GM19397 (cell line): ENCODE data around the gene IMMP2L.

Experiments
- ATAC-seq: cut with Tn5 transposase; IDR thresholded peaks from one replicate; pipeline ENCODE4 v1.9.1; 2021; ENCODE audit warnings: mild to moderate bottlenecking, moderate library complexity; ENCODE audit not compliant: unreplicated experiment

IMMP2L gene

DNA sequence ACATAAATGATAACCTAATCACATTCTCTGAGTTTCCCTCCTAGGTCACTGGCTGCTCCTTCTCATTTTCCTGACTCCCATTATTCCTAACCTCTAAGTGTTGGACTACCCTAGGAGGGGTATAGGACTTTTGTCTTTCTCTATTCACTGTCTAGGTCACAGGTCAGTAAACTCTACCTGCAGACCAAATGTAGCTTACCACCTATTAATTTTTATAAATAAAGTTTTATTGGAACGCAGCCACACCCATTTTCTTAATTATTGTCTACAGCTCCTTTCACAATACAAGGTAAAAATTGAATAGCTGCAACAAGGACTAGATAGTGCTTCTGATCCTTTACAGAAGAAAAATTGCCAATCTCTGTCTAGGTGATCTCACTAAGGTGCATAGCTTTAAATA lies 156.7 kb downstream of the IMMP2L start:
- no peak for ATAC-seq

DNA sequence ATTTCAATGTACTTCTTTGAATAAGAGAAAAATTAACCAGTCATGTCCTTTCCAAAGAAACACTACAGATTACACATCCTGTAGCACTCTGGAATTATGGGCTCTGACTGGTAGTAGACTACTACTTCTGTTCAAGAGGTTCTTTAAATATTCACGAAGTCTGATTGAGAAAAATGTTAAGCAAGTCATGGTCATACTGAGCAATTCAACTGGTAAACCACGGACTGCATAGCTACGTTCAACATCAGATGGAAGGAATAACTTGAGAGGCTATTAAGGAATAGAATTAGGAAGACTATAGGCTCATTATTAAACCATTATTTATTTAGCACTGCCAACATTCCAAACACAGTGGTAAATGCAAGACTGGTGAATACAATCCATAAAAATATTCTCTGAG lies 160.8 kb downstream of the IMMP2L start:
- ATAC-seq = no peak

- ATAC-seq = no peak
These were observed 162.2 kb downstream of the IMMP2L start for GRCh38 chr7:111400088-111400487.

DNA sequence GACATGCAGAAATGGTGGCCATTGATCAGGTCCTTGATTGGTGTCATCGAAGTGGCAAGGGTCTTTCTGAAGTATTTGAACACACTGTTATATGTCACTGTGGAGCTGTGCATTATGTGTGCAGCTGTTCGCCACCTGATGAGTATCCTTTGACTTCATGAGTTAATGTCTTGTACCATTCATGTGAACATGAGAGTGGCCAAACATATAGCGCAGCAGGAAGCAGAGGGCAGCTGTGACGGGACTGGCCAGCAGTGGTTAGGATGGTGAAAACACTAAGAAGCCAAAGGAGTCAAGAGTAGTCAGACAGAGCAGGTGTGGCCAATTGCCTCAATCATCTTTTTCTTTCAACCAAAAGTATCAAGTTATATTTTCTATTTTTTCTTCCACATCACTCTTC lies 167.4 kb downstream of the IMMP2L start:
- ATAC-seq = no peak

- ATAC-seq = no peak
These were observed 169.1 kb downstream of the IMMP2L start for GRCh38 chr7:111393011-111393754.

- no peak for ATAC-seq
These were observed 170.0 kb downstream of the IMMP2L start for GRCh38 chr7:111392294-111392693.

DNA sequence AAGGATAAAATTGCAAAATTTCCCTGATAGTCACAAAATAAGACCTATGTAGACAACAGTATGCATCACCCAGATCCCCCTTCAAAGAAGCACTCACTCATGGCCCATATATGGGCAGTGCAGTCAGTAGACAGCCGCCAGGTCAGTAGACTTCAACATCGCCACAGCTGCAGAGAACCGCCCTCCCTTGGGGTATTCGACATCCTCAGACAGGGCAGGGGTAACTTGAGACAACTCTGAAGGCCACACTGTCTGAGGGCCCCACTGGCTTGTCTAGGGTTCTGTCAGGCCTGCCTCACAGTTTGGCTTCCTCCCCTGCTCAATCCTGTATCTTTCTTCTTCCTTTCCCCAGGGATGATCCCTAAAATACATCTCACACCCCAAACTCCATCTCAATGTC lies 172.3 kb downstream of the IMMP2L start:
- no peak for ATAC-seq

DNA sequence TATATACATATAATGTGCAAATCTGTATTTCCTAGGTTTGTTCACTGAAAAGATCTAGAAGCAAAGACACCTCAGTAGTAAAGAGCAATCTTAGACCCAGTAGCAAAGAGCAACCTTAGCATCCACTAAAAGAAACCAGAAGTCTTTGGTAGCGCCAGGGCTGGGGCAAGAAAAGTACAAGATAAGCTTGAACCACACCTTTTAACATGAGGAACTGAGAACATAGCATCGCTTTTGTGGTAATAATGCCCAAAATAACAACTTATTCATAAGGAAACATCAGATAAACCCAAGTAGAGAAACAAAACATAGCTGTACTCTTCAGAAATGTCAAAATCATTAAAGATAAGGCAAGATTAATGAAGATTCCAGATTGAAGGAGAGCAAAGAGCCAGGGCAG lies 173.4 kb downstream of the IMMP2L start:
- no peak for ATAC-seq

DNA sequence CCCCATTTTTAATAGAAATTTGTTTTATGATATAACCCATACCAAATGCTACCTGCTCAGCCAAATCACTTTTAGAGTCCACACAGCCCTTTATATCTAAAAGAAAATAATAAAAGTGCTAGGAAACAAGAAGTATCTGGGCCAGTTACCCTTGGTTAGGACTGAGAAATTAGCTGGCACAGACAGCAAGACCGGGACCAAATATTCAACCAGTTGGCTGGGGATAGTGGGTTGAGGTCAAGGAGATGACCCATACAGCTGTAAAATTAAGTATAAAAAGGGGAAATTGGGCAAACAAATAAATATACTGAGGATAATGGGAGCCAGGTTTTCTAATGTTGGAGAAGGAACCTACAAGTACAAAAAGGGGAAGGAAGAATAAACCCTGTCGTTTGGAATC lies 174.3 kb downstream of the IMMP2L start:
- ATAC-seq = no peak

DNA sequence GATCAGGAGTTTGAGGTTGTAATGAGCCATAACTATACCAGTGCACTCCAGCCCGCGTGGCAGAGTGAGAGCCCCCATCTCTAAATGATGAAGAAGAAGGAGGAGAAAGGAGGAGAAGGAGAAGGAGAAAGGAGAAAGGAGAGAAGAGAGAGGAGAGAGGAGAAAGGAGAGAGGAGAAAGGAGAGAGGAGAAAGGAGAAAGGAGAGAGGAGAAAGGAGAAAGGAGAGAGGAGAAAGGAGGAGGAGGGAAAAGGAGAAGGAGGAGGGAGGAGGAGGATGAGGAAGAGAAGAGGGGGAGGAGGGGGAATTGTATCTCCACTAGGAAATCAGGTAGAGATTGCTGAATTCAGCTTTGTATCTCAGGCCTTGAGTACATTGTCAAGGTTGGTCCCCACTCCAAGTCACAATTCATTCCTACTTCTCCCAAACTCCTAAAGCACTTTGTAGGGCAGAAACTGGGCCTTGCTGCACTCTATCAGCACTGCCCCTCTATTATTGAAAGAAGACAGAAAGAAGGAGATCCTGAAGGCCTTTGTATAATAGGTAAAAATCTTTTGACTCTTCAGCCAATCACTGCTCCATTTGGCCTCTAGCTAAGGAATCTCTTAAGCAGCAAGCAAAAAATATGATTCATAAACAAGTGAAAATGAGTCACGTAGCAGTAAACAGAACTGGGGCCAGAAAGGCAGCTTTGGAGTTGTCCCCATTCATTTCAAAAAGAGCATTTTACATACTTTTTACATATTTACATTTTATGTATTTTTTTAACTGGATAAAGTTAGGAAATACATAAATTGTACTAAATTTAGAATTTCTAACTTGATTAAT lies 178.0 kb downstream of the IMMP2L start:
- ATAC-seq = no peak

- ATAC-seq = no peak
These were observed 179.2 kb downstream of the IMMP2L start for GRCh38 chr7:111383133-111383532.

GRCh38 chr7:111381590-111381989 lies 180.7 kb downstream of the IMMP2L start:
- no peak for ATAC-seq

- no peak for ATAC-seq
These were observed 181.3 kb downstream of the IMMP2L start for GRCh38 chr7:111380945-111381344.

GRCh38 chr7:111374027-111374426 lies 188.3 kb downstream of the IMMP2L start:
- no peak for ATAC-seq

GRCh38 chr7:111371437-111371836 lies 190.9 kb downstream of the IMMP2L start:
- ATAC-seq = no peak

- no peak for ATAC-seq
These were observed 192.3 kb downstream of the IMMP2L start for GRCh38 chr7:111370002-111370401.

DNA sequence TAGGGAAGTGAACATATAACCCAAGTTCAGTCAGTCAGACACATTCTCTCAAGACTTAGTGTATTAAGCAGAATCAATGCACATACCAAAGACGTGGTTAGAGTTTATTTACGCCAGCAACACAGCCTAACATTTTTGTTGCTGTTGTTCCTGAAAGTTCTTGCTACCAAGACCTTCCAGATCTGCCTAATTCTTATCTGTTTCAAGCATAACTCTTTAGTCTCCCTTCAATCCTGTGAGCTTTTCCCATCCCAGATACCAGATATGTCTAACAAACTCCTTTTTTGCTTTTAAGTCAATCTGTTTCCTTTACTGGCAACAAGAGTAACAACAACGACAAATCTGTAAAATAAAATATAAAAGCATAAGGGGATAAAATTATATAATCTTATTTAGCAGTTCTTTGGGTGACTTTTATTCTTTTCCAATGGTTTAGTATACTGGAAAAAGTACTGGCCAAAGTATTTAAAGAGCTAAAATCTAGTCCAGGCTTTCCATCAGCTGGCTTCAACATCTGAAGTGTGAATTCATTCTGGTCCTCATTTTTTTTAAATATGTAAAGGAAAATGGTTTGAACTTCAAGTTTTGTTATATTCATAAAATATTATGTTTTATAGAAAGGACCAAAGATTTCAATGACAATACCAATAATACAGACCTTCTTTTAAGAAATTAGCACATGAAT lies 193.8 kb downstream of the IMMP2L start:
- ATAC-seq = no peak

- ATAC-seq = no peak
These were observed 197.9 kb downstream of the IMMP2L start for GRCh38 chr7:111364413-111364812.

- ATAC-seq = no peak
These were observed 199.2 kb downstream of the IMMP2L start for GRCh38 chr7:111363099-111363498.

DNA sequence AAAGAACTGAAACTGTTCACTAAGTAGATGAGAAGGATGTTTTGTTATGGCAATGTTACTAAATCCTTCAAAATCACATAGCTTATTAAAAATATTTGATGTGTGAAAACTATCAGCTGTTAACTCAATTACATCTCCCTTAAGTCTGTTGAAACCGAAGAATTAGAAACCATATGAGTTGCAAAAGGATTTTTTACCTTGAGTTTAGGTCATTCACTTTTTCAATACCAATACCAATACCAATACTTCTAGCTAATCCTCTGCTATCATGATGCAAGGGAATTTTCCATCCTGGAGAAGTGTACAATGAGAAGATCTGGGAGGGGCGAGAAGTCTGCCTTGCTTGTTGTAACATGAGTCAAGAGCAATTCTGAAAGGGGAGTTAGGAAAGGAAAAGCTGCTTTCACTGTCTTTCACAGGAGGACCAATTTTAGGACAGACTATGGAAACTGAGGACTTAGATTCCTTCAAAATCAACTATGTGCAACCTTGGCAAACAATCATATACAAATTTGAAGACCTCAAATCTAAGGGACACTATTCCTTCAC lies 199.7 kb downstream of the IMMP2L start:
- ATAC-seq = no peak

DNA sequence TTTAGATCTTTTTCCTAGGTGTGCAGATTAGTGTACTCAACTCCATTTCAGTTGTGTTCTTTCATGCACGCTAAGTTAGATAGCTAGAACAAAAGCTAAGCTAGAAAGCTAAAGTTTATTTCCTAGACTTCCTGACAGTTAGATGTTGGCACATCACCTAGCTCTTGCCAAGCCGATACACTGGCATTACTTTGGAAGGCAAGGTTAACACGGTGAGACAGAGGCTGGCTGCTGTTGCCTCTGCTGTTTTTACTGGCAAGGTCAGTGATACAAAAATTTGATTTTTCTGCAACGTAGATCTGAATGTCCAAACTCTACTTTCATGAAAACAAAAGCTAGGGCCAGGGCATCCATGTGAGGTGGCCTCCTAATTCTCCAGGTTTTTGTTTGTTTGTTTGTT lies 203.4 kb downstream of the IMMP2L start:
- ATAC-seq = no peak
